Left lung (tissue), 10 donors: ENCODE results near the gene DSTYK. TPM values are rescaled to one million over a fixed set of nuclear protein-coding genes. Genes with fewer than 3 reads are reported as not detected.

Experiments used
- ATAC-seq: fragments of 200-7000 bp; cut with Tn5 transposase; one replicate; pipeline ENCODE4 v1.9.1; 2020; ENCODE audit warnings: moderate library complexity
- DNase-seq, 4 donors: peaks; one replicate each; pipeline ENCODE4 v3.0.0-alpha.2; 2013 to 2020
- H3K27ac ChIP-seq, 2 donors: fragments of 200-600 bp; sonication (generic) in 1 of 2; one replicate each; pipeline versions ENCODE4 v1.5.0 to v1.8.0; 2020 to 2021
- H3K27me3 ChIP-seq, 2 donors: fragments of 200-600 bp; sonication (generic) in 1 of 2; one replicate each; pipeline versions ENCODE4 v1.5.0 to v1.8.0; 2020 to 2021
- H3K36me3 ChIP-seq, 2 donors: fragments of 200-600 bp; sonication (generic) in 1 of 2; one replicate each; pipeline versions ENCODE4 v1.5.0 to v1.8.0; 2020 to 2021
- H3K4me1 ChIP-seq, 2 donors: fragments of 200-600 bp; one replicate each; pipeline ENCODE4 v1.8.0; 2021
- H3K4me3 ChIP-seq, 2 donors: fragments of 200-600 bp; sonication (generic) in 1 of 2; one replicate each; pipeline versions ENCODE4 v1.5.0 to v1.8.0; 2020 to 2021; ENCODE audit warnings: mild to moderate bottlenecking in 1 of 2
- H3K9me3 ChIP-seq, 2 donors: fragments of 200-600 bp; sonication (generic) in 1 of 2; one replicate each; pipeline versions ENCODE4 v1.5.0 to v1.8.0; 2020 to 2021
- intact Hi-C, 2 donors: fragments of 100-400 bp; cut with DNase I; formaldehyde crosslinking; loops; one replicate each; pipeline versions ENCODE4 v1.11.2 to v1.14.2; 2022
- polyA plus RNA-seq, 6 donors: library from polyadenylated mRNA; unstranded; fragments of 120-200 nt; gene quantifications; one replicate each; pipeline ENCODE4 v1.2.1, GENCODE V29; 2013; ENCODE audit not compliant: insufficient read length in 6 of 6
- total RNA-seq, 2 donors: library from RNA; stranded (reverse); fragmentation: NEBNext Ultra II Directional; extraction: Animal tissue kit (Norgen Biotek cat#: 25700); gene quantifications; one replicate each; pipeline ENCODE4 v1.2.1, GENCODE V29; 2021
- TF ChIP-seq, protein P1 (sequence below), 2 donors: fragments of 200-600 bp; sonication (generic) in 1 of 2; IDR thresholded peaks; one replicate each; pipeline versions ENCODE4 v1.5.0 to v1.8.0; 2021; ENCODE audit warnings: antibody characterized with exemption in 2 of 2
- donor health status: DM: no; HTN: yes; CAD: no.
- donor health status: DM: no; HTN: no; CAD: no.

Gene DSTYK
- total and polyA plus RNA-seq, 8 donors, result 11.1 to 18.4 (median 17.1) TPM

GRCh38 chr1:205258261-205258691, 46.8 kb upstream of the DSTYK start:
- Histone ChIP-seq H3K36me3 (no peaks in the 10 kb centered on the region), H3K27me3 (no peaks in the 10 kb centered on the region), H3K4me3 (no peak overlapping the region), H3K27ac (peak overlapping the region in 1 of 2 donors; percentile 15), H3K9me3 (no peaks in the 10 kb centered on the region), H3K4me1 (peaks cover 13 to 53% of the 10 kb centered on the region in 2 donors)
- ATAC-seq, result no peak
- DNase-seq, result no peak
- TF ChIP-seq, protein P1, sequence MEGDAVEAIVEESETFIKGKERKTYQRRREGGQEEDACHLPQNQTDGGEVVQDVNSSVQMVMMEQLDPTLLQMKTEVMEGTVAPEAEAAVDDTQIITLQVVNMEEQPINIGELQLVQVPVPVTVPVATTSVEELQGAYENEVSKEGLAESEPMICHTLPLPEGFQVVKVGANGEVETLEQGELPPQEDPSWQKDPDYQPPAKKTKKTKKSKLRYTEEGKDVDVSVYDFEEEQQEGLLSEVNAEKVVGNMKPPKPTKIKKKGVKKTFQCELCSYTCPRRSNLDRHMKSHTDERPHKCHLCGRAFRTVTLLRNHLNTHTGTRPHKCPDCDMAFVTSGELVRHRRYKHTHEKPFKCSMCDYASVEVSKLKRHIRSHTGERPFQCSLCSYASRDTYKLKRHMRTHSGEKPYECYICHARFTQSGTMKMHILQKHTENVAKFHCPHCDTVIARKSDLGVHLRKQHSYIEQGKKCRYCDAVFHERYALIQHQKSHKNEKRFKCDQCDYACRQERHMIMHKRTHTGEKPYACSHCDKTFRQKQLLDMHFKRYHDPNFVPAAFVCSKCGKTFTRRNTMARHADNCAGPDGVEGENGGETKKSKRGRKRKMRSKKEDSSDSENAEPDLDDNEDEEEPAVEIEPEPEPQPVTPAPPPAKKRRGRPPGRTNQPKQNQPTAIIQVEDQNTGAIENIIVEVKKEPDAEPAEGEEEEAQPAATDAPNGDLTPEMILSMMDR (IDR thresholded peaks at IDR 0.05), result no peak
- intact Hi-C loops, result loop anchor here in 1 of 2 donors (10.0 kb wide), 1 partner anchor 283 kb away; no protein-coding TSS in a partner anchor

GRCh38 chr1:205257735-205258134, 46.2 kb upstream of the DSTYK start:
- TF ChIP-seq, protein P1 (IDR thresholded peaks at IDR 0.05), result no peak
- no peaks in the 10 kb centered on the region for H3K27me3 ChIP-seq
- ATAC-seq, result no peak
- H3K36me3 ChIP-seq, result no peaks in the 10 kb centered on the region
- no peak overlapping the region for H3K27ac ChIP-seq
- no peak overlapping the region for H3K4me3 ChIP-seq
- no peaks in the 10 kb centered on the region for H3K9me3 ChIP-seq
- no peak for DNase-seq
- H3K4me1 ChIP-seq, result peaks cover 13 to 47% of the 10 kb centered on the region in 2 donors
- intact Hi-C loops, result loop anchor here in 1 of 2 donors (10.0 kb wide), 1 partner anchor 283 kb away; no protein-coding TSS in a partner anchor

DNA sequence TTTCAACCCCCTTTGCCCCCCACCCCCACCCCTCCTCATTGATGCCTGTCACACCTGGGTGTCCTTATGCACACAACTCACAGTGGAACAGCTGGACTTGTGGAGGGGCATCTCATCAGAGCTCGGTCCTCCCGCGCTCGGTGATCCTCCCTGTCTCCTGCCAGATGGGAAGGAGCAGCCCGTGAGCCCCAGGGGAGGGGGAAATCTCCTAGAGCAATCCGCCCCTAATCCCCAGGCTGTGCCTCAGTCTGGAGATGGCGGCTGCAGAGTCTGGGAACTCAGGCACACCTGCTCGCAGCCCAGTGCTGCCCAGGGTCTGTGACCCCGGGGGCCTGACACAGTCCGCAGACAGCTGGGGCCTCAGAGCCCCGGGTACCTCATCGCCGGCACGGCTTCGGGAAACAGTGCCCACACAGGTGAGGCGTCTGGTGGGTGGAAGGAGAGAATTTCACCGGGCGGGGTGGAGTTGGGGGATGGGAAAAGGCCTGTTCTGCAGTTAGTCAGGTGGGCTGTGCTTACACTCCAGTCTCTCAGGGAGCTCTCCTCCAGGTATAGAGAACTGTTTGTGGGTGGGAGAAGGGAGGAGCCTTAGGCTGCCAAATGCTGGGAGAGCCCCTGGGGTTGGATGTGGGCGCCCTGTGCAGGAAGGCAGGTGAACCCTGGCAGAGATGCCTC, 45.6 kb upstream of the DSTYK start:
- intact Hi-C loops, result loop anchor here in 1 of 2 donors (10.0 kb wide), 1 partner anchor 282 kb away; no protein-coding TSS in a partner anchor
- Histone ChIP-seq H3K4me3 (no peak overlapping the region), H3K9me3 (no peaks in the 10 kb centered on the region), H3K4me1 (peaks cover 9 to 41% of the 10 kb centered on the region in 2 donors), H3K27me3 (no peaks in the 10 kb centered on the region), H3K27ac (no peak overlapping the region), H3K36me3 (no peaks in the 10 kb centered on the region)
- no peak for ATAC-seq
- DNase-seq, result no peak
- TF ChIP-seq, protein P1 (IDR thresholded peaks at IDR 0.05), result no peak

DNA sequence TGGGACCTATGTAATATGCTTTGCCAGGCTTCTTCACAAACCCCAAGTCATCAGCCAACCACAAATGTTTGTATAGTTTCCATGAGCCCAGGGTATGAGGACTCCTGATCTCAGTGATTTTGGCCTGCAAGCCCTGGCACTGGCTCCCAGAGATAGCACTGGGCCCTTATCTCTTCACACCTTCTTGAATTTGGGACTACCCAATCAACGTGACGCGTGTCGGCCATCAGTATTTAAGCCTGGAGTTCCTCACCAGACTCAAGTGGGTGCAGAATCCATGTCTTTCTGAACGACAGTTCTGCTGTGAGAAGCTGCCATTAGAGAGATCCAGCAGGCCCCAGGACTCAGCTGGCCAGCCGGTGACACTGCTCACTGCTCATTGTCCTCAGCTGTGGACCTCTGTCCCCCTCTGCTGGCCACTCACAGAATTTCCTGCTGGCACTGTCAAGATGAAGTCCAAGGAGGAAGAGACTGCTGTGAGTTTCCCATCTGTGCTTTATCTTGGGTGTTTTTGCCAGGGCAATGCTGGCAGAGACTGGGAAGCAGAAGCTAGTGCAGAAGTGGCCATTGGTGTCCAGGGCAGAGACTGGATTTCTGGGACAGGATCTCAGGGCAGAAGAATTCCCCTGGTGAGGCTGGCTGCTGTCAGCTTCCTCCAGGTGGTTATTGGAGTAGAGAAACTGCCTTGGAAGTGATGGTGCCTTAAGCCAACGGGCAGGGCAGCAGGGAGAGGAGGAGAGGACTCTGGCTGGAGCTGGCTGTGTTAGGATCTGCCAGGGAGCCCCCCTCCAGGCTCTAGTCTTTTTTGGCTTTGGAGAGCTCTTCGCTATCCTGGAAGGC, 44.7 kb upstream of the DSTYK start:
- ATAC-seq (peak; percentile 97), DNase-seq (peak; percentile 84 to 93 (median 90))
- Histone ChIP-seq H3K27me3 (no peaks in the 10 kb centered on the region), H3K4me3 (no peak overlapping the region), H3K4me1 (peaks cover 9 to 32% of the 10 kb centered on the region in 2 donors), H3K36me3 (no peaks in the 10 kb centered on the region), H3K9me3 (no peaks in the 10 kb centered on the region), H3K27ac (no peak overlapping the region)
- TF ChIP-seq, protein P1 (IDR thresholded peaks at IDR 0.05), result peak; percentile 92 to 94
- intact Hi-C loops, result loop anchor here in 1 of 2 donors (10.0 kb wide), 1 partner anchor 281 kb away; no protein-coding TSS in a partner anchor

GRCh38 chr1:205251576-205251975, 40.1 kb upstream of the DSTYK start:
- TF ChIP-seq, protein P1 (IDR thresholded peaks at IDR 0.05), result no peak
- intact Hi-C loops, result loop anchor here in 1 of 2 donors (10.0 kb wide), 1 partner anchor 277 kb away; no protein-coding TSS in a partner anchor

More at GRCh38 chr1:205251576-205251975, 40.1 kb upstream of the DSTYK start:
- DNase-seq (no peak), ATAC-seq (no peak)
- Histone ChIP-seq H3K4me3 (no peak overlapping the region), H3K27me3 (no peaks in the 10 kb centered on the region), H3K9me3 (no peaks in the 10 kb centered on the region), H3K4me1 (peaks cover 10 to 26% of the 10 kb centered on the region in 2 donors), H3K27ac (no peak overlapping the region), H3K36me3 (no peaks in the 10 kb centered on the region)
